ENCODE results near the gene QRSL1.
"Not testable (repeated sequence)": the region's sequence is repeated elsewhere in the genome, so short reads cannot be mapped to it uniquely, and the experiment has no call there.

Gene QRSL1

GRCh38 chr6:106674541-106675229 is 45.3 kb downstream of the QRSL1 start:
- in situ Hi-C loops (cut with MboI; ENCODE audit: low sequenced_read_pairs): no loop called here

GRCh38 chr6:106677282-106677681 is 47.9 kb downstream of the QRSL1 start:
- in situ Hi-C loops (cut with MboI; ENCODE audit: low sequenced_read_pairs): no loop called here

GRCh38 chr6:106684011-106684410 is 54.6 kb downstream of the QRSL1 start:
- in situ Hi-C loops (cut with MboI; ENCODE audit: low sequenced_read_pairs): no loop called here

GRCh38 chr6:106685833-106686232 is 56.5 kb downstream of the QRSL1 start:
- in situ Hi-C loops (cut with MboI; ENCODE audit: low sequenced_read_pairs): no loop called here

GRCh38 chr6:106688177-106688951 is 59.0 kb downstream of the QRSL1 start:
- in situ Hi-C loops (cut with MboI; ENCODE audit: low sequenced_read_pairs): no loop called here

- in situ Hi-C loops (cut with MboI; ENCODE audit: low sequenced_read_pairs): no loop called here
These were observed 62.9 kb downstream of the QRSL1 start for GRCh38 chr6:106692112-106692818.

- in situ Hi-C loops (cut with MboI; ENCODE audit: low sequenced_read_pairs): no loop called here
These were observed 63.4 kb downstream of the QRSL1 start for GRCh38 chr6:106692819-106693208.

GRCh38 chr6:106693418-106693817 is 64.0 kb downstream of the QRSL1 start:
- in situ Hi-C loops (cut with MboI; ENCODE audit: low sequenced_read_pairs): no loop called here

GRCh38 chr6:106694343-106694742 is 65.0 kb downstream of the QRSL1 start:
- in situ Hi-C loops (cut with MboI; ENCODE audit: low sequenced_read_pairs): no loop called here

- in situ Hi-C loops (cut with MboI; ENCODE audit: low sequenced_read_pairs): no loop called here
These were observed 71.2 kb downstream of the QRSL1 start for GRCh38 chr6:106700581-106700980.

GRCh38 chr6:106701201-106701600 is 71.8 kb downstream of the QRSL1 start:
- in situ Hi-C loops (cut with MboI; ENCODE audit: low sequenced_read_pairs): not testable (repeated sequence)

- in situ Hi-C loops (cut with MboI; ENCODE audit: low sequenced_read_pairs): no loop called here
These were observed 72.7 kb downstream of the QRSL1 start for GRCh38 chr6:106702046-106702445.

- in situ Hi-C loops (cut with MboI; ENCODE audit: low sequenced_read_pairs): no loop called here
These were observed 73.2 kb downstream of the QRSL1 start for GRCh38 chr6:106702451-106703110.

GRCh38 chr6:106704327-106704726 is 74.9 kb downstream of the QRSL1 start:
- in situ Hi-C loops (cut with MboI; ENCODE audit: low sequenced_read_pairs): no loop called here

- in situ Hi-C loops (cut with MboI; ENCODE audit: low sequenced_read_pairs): no loop called here
These were observed 75.8 kb downstream of the QRSL1 start for GRCh38 chr6:106705156-106705555.

GRCh38 chr6:106710580-106710979 is 81.2 kb downstream of the QRSL1 start:
- in situ Hi-C loops (cut with MboI; ENCODE audit: low sequenced_read_pairs): no loop called here

GRCh38 chr6:106714281-106714680 is 84.9 kb downstream of the QRSL1 start:
- in situ Hi-C loops (cut with MboI; ENCODE audit: low sequenced_read_pairs): no loop called here

GRCh38 chr6:106715922-106716321 is 86.5 kb downstream of the QRSL1 start:
- in situ Hi-C loops (cut with MboI; ENCODE audit: low sequenced_read_pairs): no loop called here

GRCh38 chr6:106716966-106717365 is 87.6 kb downstream of the QRSL1 start:
- in situ Hi-C loops (cut with MboI; ENCODE audit: low sequenced_read_pairs): no loop called here

Measured in HL-60/S4 treated with retinoic acid at 250 ng/mL for 4 days and 3 days (cell line).